ENCODE data around the gene ATP11A. TPM values are rescaled to one million over a fixed set of nuclear protein-coding genes. Genes with fewer than 3 reads are reported as not detected.

Gene ATP11A
- total and polyA plus RNA-seq, 11 donors, result 20.5 to 146 (median 91.2) TPM

DNA sequence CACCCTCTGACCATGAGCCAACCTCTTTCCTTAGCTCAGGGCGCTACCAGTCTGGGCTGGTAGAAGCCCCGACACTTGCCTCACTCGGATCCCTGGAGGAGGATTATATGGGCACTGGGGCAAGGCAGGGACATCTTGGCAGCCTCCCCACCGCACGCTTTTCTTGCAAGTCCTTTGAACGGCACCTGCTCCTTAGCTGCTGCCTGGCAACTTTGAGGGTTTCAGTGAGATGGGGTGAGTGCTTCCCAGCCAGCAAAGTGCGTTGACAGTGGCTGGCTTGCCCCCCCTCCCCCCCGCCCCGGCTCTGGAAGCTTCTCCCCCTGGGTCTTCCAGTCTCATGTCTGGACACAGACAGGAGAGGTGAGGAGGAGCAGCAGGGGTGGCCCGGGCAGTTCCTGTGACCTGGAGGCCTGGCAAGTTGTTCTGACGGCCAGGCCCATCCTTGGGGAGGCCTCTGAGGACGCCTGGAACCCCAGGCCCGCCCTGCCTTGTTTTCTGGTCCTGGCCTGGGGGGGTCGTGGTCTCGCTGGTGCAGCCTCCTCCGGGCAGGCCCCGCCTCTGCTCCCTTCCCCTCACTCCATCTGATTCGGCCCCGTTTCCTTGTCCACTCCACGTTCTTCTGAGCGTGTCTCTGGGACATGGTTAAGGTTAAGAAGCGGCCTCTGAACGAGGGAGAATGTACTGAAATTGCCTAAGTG, 75.2 kb downstream of the ATP11A start:
- WGBS, 4 donors, result 83 to 95% (median 90%) methylated on average over 21 to 23 of the region's 23 CpGs
- no peaks in the 10 kb centered on the region for H3K9me3 ChIP-seq
- H3K27ac ChIP-seq, result no peak overlapping the region
- H3K4me3 ChIP-seq, result no peak overlapping the region
- ATAC-seq (no peak), DNase-seq (no peak)
- peaks cover 0 to 41% (median 19%) of the 10 kb centered on the region in 12 donors for H3K4me1 ChIP-seq
- H3K27me3 ChIP-seq, result no peaks in the 10 kb centered on the region
- TF ChIP-seq, protein P1, sequence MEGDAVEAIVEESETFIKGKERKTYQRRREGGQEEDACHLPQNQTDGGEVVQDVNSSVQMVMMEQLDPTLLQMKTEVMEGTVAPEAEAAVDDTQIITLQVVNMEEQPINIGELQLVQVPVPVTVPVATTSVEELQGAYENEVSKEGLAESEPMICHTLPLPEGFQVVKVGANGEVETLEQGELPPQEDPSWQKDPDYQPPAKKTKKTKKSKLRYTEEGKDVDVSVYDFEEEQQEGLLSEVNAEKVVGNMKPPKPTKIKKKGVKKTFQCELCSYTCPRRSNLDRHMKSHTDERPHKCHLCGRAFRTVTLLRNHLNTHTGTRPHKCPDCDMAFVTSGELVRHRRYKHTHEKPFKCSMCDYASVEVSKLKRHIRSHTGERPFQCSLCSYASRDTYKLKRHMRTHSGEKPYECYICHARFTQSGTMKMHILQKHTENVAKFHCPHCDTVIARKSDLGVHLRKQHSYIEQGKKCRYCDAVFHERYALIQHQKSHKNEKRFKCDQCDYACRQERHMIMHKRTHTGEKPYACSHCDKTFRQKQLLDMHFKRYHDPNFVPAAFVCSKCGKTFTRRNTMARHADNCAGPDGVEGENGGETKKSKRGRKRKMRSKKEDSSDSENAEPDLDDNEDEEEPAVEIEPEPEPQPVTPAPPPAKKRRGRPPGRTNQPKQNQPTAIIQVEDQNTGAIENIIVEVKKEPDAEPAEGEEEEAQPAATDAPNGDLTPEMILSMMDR (IDR thresholded peaks at IDR 0.05), result no peak
- TF ChIP-seq POLR2A (IDR thresholded peaks at IDR 0.05), result no peak
- intact Hi-C loops (cut with DNase I), result no loop called here
- no peaks in the 10 kb centered on the region for H3K36me3 ChIP-seq

DNA sequence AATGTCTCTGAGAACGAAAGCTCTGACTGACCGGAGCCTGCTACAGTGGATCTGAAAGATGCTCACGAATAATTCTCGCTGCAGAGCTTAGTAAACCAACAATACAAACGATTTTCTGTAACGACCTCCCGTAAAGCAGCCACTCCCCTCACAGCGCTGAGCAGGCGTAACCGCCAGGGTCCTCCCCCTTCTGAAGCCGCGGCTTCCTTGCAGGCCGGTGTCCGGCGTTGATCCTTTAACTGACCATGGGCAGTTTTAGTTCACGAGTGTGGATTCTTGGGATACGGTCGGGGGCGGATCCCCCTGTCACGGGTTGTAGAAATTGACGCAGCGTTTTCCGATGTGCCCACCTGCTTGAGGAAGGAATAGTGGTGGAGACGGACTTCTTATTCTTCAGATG, 75.9 kb downstream of the ATP11A start:
- TF ChIP-seq, protein P1 (IDR thresholded peaks at IDR 0.05), result no peak
- Histone ChIP-seq H3K27ac (no peak overlapping the region), H3K4me3 (no peak overlapping the region), H3K4me1 (peaks cover 0 to 48% (median 22%) of the 10 kb centered on the region in 12 donors), H3K27me3 (no peaks in the 10 kb centered on the region), H3K36me3 (no peaks in the 10 kb centered on the region), H3K9me3 (no peaks in the 10 kb centered on the region)
- intact Hi-C loops (cut with DNase I), result no loop called here
- DNase-seq, result no peak
- WGBS, 4 donors, result 94 to 96% (median 95%) methylated on average over 24 of the region's 24 CpGs
- no peak for ATAC-seq

DNA sequence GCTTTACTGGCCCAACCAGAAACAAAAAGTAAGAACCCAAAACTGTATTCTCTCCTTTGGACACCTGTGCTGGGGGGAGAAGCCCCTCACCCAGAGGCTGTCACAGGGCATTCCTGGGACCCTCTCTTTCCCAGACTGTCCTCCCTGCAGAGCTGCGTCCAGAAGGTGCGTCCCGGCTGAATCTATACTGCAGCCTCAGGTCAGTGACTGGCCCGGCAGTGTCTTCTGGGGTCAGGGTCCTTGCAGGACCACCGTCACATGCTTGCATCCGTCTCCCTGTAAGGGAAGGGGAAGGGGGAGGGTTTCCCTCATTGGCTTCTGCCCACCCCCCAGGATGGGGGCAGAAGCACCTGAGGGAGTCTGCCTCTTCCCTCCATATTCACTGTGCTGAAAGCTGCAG, 76.5 kb downstream of the ATP11A start:
- intact Hi-C loops (cut with DNase I), result no loop called here
- DNase-seq (no peak), ATAC-seq (no peak)
- H3K4me1 ChIP-seq, result peaks cover 0 to 52% (median 27%) of the 10 kb centered on the region in 12 donors
- no peaks in the 10 kb centered on the region for H3K9me3 ChIP-seq
- TF ChIP-seq, protein P1 (IDR thresholded peaks at IDR 0.05), result no peak
- no peak for TF ChIP-seq POLR2A (IDR thresholded peaks at IDR 0.05)
- no peak overlapping the region for H3K4me3 ChIP-seq
- no peak overlapping the region for H3K27ac ChIP-seq
- no peaks in the 10 kb centered on the region for H3K36me3 ChIP-seq
- WGBS, 4 donors, result 86 to 94% (median 88%) methylated on average over 6 of the region's 6 CpGs
- H3K27me3 ChIP-seq, result no peaks in the 10 kb centered on the region

DNA sequence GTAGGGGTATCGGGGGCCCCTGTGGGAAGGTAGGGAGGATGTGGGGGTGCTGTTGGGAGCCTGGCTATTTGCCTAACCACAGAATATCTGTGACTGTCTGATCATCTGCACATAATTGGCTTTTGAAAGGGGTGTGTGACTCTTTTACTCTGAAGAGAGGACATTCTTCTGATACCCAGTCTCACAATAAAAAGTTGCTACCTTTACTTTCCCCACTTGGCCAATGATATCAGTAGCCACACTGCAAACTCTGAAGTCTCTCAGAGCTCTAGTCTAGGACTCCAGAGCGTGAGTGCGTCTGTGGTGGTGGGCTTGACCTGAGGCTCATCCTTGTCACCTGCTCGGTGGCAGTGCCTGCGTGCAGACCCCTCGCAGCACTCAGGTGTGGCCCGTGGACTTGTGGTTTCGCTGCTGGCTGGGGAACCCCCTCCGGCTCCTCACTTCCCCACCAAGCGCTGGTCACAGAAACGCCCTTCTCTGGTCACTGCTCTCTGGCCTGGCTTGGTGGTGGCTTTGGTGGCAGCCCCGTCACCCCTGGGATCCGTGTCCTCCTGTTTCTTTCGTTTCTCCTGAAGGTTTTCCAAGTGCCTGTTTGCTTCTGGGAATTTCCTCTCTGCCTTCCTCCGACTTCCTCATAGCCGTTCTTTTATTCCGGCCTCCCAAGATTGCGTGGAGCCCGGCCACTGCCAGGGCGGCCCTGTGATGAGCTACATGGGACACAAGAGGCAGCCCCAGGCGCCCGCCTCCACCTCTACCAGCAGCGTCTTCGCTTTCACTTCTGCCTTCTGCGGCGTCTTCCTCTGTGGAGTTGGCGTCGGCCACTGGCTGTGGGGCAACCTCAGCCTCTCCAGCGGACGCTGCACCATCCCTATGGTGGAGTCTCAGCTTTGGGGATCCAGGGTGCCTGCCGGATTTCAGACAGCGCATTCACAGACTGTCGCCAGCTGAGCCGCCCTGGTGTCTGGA, 78.0 kb downstream of the ATP11A start:
- Histone ChIP-seq H3K27me3 (no peaks in the 10 kb centered on the region), H3K4me1 (peaks cover 0 to 56% (median 26%) of the 10 kb centered on the region in 12 donors), H3K27ac (peak overlapping the region in 1 of 12 donors; percentile 37), H3K9me3 (no peaks in the 10 kb centered on the region), H3K36me3 (no peaks in the 10 kb centered on the region), H3K4me3 (peak overlapping the region in 1 of 12 donors; percentile 27)
- DNase-seq (peak in 1 of 5 donors; percentile 73), ATAC-seq (peak in 3 of 4 donors; percentile 13 to 42 (median 21))
- intact Hi-C loops (cut with DNase I), result no loop called here
- no peak for TF ChIP-seq POLR2A (IDR thresholded peaks at IDR 0.05)
- TF ChIP-seq, protein P1 (IDR thresholded peaks at IDR 0.05), result no peak
- 84 to 93% (median 91%) methylated on average over 34 of the region's 34 CpGs for WGBS, 4 donors
